Lower leg skin (tissue), 4 donors: ENCODE measurements around the gene PARP9. TPM values are rescaled to one million over a fixed set of nuclear protein-coding genes. Genes with fewer than 3 reads are reported as not detected.
A peak's percentile ranks its signal among the peaks of the same experiment; 100 is the strongest.
"Not testable (repeated sequence)": the region's sequence is repeated elsewhere in the genome, so short reads cannot be mapped to it uniquely, and the experiment has no call there.

Source experiments
- DNase-seq, 2 donors: peaks; one replicate each; pipeline ENCODE4 v3.0.0-alpha.2; 2019; ENCODE audit warnings: low spot score in 2 of 2
- H3K4me3 ChIP-seq: fragments of 200-600 bp; sonication (generic); 2 replicates; pipeline ENCODE4 v1.5.1; 2017; ENCODE audit warnings: mild to moderate bottlenecking, low read depth; ENCODE audit not compliant: poor library complexity, severe bottlenecking
- POLR2A ChIP-seq, 2 donors: fragments of 450-650 bp; IDR thresholded peaks; one replicate each; pipeline ENCODE4 v1.6.1; 2016 to 2017; ENCODE audit warnings: antibody characterized with exemption in 2 of 2, mild to moderate bottlenecking in 1 of 2, moderate library complexity in 1 of 2
- WGBS, 2 donors: methylation state at CpG; one replicate each; pipeline ENCODE4 v1.1.5; 2018; 5-methylcytosine and 5-hydroxymethylcytosine counted together
- intact Hi-C: fragments of 100-400 bp; cut with DNase I; formaldehyde crosslinking; loops from one replicate; pipeline ENCODE4 v1.15.0; 2023; ENCODE audit warnings: low total_unique reads
- total RNA-seq, 4 donors: library from RNA; depleted of rRNA; stranded (reverse); fragments of >200 nt; gene quantifications; one replicate each; pipeline ENCODE4 v1.1.0, GENCODE V29; 2016
- TF ChIP-seq, protein P1 (sequence below), 3 donors: fragments of 450-650 bp; IDR thresholded peaks; one replicate each; pipeline ENCODE4 v1.5.1; 2016; ENCODE audit warnings: antibody characterized with exemption in 3 of 3, mild to moderate bottlenecking in 3 of 3, moderate library complexity in 2 of 3

Gene PARP9
- total RNA-seq, 4 donors from 2014 or later = 4.9 to 10.1 (median 7.3) TPM

DNA sequence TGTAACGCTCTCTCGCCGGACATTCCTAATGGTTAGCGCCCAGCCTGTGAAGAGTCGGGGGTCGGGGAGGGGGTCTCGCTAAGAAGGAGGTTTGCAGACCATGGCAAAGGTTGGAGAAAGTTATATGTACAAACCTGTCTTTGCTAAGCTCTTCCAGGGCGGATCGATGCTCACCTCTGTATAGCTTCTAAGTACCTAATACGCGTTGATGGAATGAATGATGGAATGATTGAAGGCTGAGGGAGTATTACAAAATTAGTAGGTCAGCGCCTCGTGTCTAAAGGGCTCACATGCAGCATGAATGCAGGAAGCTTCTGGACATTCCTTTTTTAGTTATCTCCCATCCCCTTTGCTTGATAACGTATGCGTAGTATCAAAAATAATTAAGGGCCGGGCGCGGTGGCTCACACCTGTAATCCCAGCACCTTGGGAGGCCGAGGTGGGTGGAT is 49.1 kb downstream of the PARP9 start:
- DNase-seq = no peak
- WGBS, 2 donors = 36 to 40% methylated on average over 16 to 19 of the region's 19 CpGs
- no peak overlapping the region for H3K4me3 ChIP-seq
- intact Hi-C loops = no loop called here
- TF ChIP-seq POLR2A (IDR thresholded peaks at IDR 0.05) = no peak
- TF ChIP-seq, protein P1, sequence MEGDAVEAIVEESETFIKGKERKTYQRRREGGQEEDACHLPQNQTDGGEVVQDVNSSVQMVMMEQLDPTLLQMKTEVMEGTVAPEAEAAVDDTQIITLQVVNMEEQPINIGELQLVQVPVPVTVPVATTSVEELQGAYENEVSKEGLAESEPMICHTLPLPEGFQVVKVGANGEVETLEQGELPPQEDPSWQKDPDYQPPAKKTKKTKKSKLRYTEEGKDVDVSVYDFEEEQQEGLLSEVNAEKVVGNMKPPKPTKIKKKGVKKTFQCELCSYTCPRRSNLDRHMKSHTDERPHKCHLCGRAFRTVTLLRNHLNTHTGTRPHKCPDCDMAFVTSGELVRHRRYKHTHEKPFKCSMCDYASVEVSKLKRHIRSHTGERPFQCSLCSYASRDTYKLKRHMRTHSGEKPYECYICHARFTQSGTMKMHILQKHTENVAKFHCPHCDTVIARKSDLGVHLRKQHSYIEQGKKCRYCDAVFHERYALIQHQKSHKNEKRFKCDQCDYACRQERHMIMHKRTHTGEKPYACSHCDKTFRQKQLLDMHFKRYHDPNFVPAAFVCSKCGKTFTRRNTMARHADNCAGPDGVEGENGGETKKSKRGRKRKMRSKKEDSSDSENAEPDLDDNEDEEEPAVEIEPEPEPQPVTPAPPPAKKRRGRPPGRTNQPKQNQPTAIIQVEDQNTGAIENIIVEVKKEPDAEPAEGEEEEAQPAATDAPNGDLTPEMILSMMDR (IDR thresholded peaks at IDR 0.05) = no peak

DNA sequence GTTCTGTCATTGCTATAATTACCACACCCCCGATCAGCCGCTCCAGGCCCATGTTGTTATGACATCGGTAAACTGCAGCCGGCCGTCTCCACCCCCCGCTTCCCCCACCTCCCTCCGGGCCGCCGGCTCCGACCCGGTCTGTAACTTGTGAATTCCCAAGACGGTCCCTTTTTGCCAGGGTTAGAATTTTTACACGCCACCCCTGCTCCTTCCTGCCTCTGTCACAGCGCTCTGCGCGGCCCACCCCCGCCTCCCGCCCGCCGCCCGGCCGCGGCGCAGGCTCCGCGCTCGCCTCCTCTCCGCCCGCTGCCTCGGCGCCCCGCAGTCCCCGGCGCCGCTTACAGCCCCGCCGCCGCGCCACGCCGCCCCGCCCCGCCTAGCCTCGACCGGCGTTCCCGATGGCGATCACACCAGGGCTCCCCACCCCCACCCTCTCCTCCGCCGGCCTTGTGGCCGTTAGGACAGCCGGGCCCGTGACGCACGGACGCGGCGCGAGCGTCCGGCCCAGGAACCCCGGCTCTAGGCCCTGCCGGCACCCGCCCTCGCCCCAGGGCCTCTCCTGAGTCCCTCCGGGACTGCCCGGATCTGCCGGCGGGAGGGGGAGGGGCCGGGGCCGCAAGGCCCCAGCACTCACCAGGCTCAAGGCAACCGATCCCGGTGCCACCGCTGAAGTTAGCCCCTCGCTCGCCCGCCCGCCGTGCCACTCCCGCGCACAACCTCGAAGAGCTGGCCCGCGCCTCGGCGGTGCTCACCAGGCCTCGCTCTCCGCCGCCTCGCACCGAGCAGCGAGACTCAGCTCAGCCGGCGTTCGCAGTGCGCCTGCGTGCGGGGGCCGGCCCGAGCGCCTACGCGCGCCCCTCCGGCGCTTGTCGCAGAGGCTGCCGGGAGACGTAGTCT is 49.7 kb downstream of the PARP9 start, which contains the start of gene KPNA1:
TSS of gene KPNA1 (minus strand) at position 817 of the 897 bp plus-strand sequence. CDS start 18,374 bp downstream, outside the sequence.
- TF ChIP-seq, protein P1 (IDR thresholded peaks at IDR 0.05) = no peak
- peak in 1 of 2 donors; percentile 54 for TF ChIP-seq POLR2A (IDR thresholded peaks at IDR 0.05)
- 1% methylated on average over 54 to 60 of the region's 109 CpGs for WGBS, 2 donors
- intact Hi-C loops = no loop called here

DNA sequence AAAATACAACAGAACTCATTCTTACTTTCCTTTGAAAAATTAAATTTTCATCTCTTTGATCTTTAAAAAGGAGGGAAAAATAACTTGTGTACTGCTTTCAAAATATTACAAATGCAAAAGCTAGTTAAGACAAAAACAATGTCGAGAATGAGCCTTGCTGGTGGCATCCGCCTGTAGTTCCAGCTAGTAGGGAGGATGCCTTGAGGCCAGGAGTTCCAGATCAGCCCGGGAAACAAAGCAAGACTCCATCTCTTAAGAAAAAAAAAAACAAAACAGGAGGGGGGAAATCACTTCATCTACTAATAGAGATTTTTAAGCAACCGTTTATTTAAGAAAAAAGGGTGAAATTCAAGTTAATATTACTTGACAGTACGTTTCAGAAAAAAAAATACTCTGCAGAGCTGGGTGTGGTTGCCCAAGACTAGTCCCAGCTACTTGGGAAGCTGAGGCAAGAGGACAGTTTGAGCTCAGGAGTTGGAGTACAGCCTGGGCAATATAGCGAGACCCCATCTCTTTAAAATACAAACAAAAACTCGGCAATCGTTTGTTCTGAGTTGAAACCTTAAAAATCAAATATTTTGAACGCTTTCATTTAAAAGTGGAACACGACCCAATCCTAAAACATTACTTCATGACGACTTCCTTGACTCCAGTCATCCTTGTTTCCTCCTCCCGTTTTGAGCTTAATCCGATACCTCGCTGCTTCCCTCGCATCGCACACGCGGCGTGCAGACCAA is 50.5 kb downstream of the PARP9 start:
- no peak for DNase-seq
- peak overlapping the region; percentile 66 for H3K4me3 ChIP-seq
- no peak for TF ChIP-seq POLR2A (IDR thresholded peaks at IDR 0.05)
- TF ChIP-seq, protein P1 (IDR thresholded peaks at IDR 0.05) = no peak
- intact Hi-C loops = no loop called here
- WGBS, 2 donors = 6 to 8% methylated on average over 19 of the region's 19 CpGs

More for the DNA sequence above, 49.7 kb downstream of the PARP9 start, which contains the start of gene KPNA1:
- peak within 1 kb of the TSS; percentile 66 for H3K4me3 ChIP-seq
- DNase-seq = peak; percentile 79 to 96

DNA sequence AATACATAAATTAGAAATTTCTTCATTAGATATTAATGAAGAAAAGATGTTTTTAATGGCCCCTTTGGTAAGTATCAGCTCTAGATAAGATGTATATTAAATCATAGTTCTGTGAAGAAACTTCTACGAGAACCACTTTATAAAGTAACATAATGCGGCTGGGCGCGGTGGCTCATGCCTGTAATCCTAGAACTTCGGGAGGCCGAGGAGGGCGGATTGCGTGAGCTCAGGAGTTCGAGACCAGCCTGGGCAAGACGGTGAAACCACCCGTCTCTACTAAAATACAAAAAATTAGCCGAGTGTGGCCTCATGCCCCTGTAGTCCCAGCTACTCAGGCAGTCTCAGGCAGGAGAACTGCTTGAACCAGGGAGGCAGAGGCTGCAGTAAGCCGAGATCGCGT is 51.8 kb downstream of the PARP9 start:
- TF ChIP-seq, protein P1 (IDR thresholded peaks at IDR 0.05) = no peak
- TF ChIP-seq POLR2A (IDR thresholded peaks at IDR 0.05) = no peak
- 92% methylated on average over 15 of the region's 15 CpGs for WGBS, 2 donors

DNA sequence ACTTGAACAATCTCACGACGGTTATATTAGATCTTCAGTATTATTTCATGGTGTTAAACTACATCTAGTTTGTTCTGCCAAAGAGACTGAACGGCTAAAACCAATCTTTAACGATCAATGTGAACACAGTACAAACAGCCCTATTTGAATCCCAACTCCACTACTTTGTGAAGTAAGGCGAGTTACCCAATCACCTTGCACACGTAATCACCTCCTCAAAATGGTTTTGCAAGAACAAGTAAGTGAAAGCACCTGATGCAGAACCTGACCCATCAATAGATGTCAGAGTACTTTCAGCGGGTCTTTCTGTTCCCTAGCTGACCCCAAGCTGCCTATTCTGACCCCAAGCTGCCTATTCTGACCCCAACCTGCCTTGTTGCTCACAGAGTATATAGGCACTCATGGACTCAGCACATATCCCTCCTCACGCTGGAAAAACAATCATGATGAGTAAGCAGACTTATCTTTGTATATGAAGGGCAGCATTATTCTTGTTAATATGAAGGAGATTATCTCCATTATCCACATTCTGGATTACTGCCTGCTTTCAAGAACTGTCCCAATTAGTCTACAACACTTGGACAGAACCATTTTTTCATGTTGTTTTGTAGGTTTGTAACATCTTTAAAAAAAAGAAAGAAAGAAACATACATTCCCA is 53.1 kb downstream of the PARP9 start:
- H3K4me3 ChIP-seq = no peak overlapping the region
- intact Hi-C loops = no loop called here
- DNase-seq = no peak
- TF ChIP-seq POLR2A (IDR thresholded peaks at IDR 0.05) = no peak
- TF ChIP-seq, protein P1 (IDR thresholded peaks at IDR 0.05) = no peak
- WGBS, 2 donors = 90 to 91% methylated on average over 8 of the region's 8 CpGs

More for the DNA sequence above, 51.8 kb downstream of the PARP9 start:
- H3K4me3 ChIP-seq = no peak overlapping the region
- DNase-seq = no peak
- intact Hi-C loops = no loop called here

DNA sequence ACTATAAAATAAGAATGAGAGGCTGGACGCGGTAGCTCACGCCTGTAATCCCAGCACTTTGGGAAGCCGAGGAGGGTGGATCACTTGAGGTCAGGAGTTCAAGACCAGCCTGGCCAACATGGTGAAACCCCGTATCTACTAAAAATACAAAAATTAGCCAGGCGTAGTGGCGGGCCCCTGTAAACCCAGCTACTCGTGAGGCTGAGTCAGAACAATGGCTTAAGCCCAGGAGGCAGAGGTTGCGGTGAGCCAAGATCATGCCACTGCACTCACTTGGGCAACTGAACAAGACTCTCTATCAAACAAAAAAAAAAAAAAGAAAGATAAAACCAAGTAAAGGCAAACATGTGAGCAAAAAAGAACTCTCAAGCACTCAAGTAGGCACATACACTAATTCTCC is 55.2 kb downstream of the PARP9 start:
- H3K4me3 ChIP-seq, intact Hi-C loops, DNase-seq: not testable (repeated sequence)
- 88 to 89% methylated on average over 9 of the region's 9 CpGs for WGBS, 2 donors
